Gastroesophageal sphincter (tissue), 3 donors: ENCODE measurements around the gene MC1R.

Experiments used
- EP300 ChIP-seq: sonication (generic); formaldehyde crosslinking; IDR thresholded peaks from one replicate; pipeline ENCODE4 v1.6.1; 2017; ENCODE audit warnings: antibody characterized with exemption, mild to moderate bottlenecking
- POLR2A ChIP-seq, 2 donors: fragments of 450-650 bp; IDR thresholded peaks; one replicate each; pipeline ENCODE4 v1.6.1; 2017; ENCODE audit warnings: antibody characterized with exemption in 2 of 2, mild to moderate bottlenecking in 2 of 2, moderate library complexity in 1 of 2
- TF ChIP-seq, protein P1 (sequence below), 4 experiments: fragments of 200-600 bp in 2 of 4; fragments of 450-650 bp in 2 of 4; sonication (generic) in 1 of 4; IDR thresholded peaks; one replicate each; pipeline ENCODE4 v1.5.1; 2017 to 2019; ENCODE audit warnings: antibody characterized with exemption in 4 of 4, mild to moderate bottlenecking in 2 of 4, moderate library complexity in 2 of 4

DNA sequence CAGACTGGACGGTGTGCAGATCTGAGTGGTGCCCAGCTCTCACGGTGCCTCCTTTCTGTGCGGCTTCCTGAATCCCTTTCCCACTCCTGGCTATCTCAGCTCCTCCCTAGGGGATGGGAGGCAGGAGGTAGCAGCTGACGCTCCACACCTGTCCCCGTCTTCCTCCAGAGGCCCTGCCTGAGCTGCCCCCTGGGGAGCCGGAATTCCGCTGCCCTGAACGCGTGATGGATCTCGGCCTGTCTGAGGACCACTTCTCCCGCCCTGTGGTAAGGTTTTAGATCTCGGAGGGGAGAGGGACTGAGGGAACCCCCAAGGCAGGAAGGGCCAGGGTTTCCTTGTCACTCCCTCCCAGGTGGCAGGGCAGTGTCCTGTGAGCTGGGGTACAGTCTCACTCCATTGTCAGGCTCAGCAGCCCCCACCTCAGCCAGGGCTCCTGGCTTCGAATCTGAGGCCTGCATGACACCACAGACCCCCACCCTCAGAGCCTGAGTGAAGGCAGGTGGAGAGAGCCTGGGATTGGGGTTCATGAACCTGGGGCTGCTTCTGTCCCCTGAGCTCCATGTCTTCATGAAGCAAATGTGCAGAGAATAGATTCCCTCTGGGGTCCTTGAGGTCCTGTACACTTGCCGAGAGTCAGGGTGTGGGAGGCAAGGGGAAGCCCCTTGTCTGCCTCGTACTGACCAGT, 36.5 kb downstream of the MC1R start:
- TF ChIP-seq EP300, result no peak
- TF ChIP-seq, protein P1, sequence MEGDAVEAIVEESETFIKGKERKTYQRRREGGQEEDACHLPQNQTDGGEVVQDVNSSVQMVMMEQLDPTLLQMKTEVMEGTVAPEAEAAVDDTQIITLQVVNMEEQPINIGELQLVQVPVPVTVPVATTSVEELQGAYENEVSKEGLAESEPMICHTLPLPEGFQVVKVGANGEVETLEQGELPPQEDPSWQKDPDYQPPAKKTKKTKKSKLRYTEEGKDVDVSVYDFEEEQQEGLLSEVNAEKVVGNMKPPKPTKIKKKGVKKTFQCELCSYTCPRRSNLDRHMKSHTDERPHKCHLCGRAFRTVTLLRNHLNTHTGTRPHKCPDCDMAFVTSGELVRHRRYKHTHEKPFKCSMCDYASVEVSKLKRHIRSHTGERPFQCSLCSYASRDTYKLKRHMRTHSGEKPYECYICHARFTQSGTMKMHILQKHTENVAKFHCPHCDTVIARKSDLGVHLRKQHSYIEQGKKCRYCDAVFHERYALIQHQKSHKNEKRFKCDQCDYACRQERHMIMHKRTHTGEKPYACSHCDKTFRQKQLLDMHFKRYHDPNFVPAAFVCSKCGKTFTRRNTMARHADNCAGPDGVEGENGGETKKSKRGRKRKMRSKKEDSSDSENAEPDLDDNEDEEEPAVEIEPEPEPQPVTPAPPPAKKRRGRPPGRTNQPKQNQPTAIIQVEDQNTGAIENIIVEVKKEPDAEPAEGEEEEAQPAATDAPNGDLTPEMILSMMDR (IDR thresholded peaks at IDR 0.05), result no peak
- TF ChIP-seq POLR2A (IDR thresholded peaks at IDR 0.05), result no peak
